HG03025 (cell line): ENCODE results near the gene EFCAB13.

Experiments used
- ATAC-seq: cut with Tn5 transposase; IDR thresholded peaks from one replicate; pipeline ENCODE4 v1.9.1; 2021; ENCODE audit warnings: mild to moderate bottlenecking, moderate library complexity; ENCODE audit not compliant: unreplicated experiment, low FRiP score

Gene EFCAB13

DNA sequence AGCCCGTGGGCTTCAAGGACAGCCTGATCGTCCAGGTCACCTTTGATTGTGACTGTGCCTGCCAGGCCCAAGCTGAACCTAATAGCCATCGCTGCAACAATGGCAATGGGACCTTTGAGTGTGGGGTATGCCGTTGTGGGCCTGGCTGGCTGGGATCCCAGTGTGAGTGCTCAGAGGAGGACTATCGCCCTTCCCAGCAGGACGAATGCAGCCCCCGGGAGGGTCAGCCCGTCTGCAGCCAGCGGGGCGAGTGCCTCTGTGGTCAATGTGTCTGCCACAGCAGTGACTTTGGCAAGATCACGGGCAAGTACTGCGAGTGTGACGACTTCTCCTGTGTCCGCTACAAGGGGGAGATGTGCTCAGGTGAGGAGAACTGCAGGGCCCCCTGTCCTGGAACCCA is 31.5 kb upstream of the EFCAB13 start:
- ATAC-seq: no peak

DNA sequence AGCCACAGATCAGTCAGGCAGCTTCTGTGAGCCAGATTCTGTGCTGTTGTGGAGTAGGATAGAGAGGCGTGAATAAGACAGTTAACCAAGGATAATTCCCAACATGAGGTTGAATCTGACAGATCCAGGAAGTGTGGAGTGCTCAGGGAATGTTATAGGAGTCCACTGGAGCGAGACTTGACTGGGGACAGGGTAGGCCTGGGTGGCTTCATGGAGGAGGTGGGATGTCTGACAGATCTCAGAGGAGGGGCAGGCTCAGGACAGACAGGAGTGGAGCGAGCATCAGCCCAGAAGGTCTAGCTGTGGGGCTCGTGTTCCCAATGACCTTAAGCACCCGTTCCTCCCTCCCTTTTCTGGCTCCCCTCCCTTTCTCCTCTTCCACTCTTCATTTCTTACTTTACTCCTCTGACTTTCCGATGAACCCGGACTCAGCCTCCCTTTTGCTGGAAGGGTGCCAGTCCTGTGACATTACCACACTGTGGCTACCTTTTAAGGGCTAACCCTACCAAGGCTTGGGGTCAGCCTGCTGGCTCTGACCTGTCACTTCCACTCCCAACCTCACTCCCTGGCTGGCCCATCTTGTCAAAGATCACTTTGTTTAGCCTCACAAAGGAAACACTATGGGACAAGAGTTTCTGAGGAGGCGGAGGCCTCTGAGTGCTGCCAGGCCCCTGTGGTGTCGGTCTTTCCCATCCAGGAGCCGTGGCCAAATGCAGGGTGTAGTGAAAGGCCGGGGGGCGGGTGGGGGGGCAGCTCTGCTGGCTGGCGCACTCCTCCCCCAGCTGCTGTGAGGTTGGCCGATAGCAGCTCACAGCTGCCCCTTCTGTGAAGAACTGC is 28.5 kb upstream of the EFCAB13 start:
- no peak for ATAC-seq

DNA sequence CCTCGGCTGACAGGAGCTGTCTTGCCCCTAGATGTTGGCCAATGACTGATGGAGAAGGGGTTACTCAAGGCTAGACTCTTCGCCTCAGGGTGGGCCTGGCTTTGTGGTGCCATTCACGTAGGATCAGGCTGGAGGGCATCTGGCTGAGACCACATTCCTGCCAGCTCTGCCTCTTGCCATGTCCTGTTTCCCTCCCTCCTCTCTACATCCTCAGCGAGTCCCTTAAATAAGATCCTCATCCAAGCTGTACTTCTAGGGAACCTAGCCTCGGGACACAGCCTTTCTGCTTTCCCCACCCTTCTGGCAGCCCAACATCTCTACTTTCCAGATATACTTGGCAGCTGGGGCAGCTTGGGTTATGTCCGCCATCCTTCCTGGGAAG is 27.9 kb upstream of the EFCAB13 start:
- no peak for ATAC-seq

DNA sequence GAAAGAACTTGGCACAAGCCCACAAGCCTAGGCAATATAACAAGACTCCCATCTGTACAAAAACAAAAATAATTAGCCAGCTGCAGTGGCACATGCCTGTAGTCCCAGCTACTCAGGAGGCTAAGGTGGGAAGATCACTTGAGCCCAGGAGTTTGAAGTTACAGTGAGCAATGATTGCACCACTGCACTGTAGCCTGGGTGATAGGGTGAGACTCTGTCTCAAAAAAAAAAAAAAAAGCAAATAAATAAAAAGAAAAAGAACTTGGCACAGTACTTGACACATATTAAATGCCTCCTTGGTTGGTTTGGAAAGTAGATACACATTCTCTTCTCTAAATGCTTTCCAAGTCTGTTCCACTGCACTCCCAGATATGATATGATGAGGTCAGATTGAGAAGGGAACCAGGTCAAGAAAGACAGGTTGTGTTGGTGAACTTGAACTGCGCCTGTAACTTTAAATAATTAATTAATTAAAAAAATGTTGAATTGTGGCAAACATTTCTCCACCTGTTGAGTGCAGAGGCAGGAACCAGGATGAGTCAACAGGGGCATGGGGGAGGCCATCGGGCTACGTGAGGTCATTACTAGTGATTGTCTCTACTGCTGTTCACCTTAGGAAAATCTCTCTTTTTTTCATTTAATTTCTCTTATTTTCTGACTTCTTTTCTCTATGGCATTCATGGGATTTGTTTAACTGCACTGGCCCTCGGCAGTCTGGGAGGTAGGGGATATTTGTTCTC is 25.9 kb upstream of the EFCAB13 start:
- ATAC-seq: no peak

DNA sequence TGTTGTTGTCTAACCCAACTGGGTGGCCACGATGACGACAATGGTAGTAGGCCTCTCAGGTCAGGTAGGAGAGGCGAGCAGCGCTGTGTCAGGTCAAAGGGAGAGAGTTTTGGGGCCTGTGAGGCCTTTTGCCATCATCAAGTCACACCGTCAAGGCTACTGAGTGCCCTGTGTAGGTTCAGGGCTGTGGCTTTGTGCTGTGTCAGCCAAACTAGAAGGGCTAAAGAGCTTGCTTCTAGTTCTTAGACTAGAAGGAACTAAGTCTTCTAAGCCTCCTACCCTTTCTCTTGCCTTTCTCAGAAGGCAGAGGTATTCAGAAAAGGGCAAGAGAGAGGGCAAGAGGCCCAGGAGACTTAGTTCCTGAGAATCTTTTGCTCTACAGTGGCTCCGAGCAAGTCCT is 25.0 kb upstream of the EFCAB13 start:
- no peak for ATAC-seq

DNA sequence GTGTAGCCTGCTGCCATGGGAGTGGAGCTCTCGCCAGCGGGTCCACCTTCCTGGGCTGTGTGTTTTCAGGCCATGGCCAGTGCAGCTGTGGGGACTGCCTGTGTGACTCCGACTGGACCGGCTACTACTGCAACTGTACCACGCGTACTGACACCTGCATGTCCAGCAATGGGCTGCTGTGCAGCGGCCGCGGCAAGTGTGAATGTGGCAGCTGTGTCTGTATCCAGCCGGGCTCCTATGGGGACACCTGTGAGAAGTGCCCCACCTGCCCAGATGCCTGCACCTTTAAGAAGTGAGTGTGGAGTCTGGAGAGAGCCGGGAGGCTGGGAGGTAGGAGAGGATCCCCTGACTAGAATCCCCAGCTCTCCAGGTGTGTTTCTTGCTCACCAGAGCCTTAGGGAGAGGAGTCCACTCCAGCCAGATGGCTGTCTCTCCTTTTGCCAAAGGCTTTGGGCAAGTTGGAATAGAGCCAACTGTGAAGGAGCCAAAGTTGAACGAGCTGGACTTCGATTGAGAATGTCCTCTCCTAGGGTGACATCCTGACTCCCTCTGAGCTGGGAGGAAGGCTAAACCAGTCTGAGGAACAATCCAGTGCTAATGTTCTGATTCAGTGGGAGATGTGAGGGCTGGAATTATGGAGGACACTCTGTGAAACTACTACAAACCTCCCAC is 24.4 kb upstream of the EFCAB13 start:
- no peak for ATAC-seq

DNA sequence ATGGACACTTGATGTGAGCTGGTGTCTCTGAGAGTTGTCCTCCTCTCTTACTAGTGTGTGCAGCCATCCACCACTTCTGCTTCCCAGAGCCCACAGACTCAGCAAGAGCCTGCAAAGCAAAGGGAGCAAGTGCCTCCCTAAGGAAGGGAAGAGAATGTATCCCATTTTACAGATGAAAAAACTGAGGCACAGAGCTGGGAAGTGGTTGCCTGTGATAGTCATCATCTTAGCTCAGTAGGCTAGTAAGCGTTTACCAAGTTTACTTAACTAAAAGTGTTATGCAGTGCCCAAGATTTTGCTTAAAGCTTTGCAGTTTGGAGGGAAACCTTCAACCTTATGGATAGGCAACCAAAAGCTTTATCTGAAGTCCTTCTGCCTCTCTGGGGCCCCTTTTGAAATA is 23.0 kb upstream of the EFCAB13 start:
- no peak for ATAC-seq

DNA sequence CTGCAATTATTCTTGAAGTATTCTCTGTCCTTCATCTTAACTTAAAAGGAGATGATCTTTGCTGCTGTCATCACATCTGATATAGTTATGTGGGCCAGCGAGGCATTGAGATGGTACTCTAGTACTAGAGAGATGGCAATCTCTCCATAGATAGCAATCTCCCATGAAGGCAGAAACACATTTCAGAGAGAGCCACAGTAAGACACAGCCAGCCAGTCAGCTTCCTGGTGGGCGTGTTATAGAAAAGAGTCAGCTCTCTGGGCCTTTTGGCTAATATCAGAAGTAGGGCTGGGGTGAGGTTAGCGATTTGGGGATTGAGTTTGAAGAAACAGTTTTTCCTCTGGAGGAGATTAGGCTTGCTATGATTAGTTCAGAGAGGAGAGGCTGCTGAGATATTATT is 22.6 kb upstream of the EFCAB13 start:
- no peak for ATAC-seq

DNA sequence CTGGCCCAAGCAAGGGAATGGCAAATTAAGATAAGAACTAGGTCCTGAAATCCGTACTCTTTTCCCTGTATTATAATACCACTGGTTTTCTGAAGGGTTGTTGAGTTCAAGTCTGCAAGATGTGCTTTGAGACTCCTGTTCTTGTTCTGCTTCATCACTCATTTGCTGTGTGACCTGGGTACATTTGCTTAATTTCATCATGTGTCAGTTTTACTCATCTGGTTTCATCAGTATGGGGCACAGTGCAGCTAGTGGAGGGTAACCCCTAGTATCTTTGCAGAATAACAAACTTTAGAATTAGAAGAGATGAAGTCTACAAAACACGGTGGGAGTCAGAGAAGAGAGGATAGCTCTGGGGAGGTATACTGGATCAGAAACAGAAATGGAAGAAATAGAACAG is 21.9 kb upstream of the EFCAB13 start:
- ATAC-seq: no peak

DNA sequence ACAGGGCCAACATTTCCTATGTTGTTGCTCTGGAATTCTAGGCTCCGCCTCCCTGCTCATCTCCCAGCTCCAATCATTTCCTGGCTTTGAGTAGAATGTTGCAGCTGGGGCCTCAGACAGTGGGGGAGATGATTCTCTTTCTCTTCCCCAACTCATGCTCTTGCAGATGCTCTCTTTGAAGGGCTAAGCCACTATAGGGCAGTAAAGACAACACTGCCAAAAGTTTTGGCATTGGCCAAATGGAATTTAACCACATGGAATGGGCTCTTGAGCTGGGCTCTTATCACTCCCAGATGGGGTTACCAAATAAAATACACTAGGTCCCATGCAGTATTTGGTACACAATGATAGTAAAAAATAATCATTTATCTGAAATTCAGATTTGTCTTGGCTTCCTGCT is 19.6 kb upstream of the EFCAB13 start:
- no peak for ATAC-seq

DNA sequence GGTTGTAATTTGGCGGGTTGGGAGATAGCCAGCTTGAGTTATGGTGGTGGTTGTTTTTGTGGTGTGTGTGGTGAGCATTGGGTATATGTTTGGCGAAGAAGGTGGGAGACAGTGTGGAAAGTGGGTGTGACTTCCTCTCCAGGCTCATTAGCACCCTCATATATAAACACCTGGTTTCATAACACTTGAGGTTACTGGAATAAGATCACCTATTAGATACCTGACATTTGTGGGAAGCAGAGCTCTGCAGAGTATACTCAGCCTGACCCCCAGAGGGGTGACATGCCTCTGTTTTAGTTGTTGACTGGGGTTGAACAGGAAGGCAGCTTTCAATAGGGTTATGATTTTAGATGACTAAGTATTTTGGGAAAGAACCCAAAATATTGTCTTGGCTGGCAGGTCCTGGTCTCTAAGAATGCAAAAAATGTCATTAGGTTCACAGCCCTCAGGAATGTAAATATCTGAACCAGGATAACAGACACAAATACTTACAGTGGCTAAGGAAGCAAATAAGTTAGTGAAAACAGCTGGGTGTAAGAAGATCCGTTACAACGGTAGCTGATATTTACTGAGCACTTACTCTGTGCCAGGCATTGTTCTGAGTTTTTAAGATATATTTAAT is 18.3 kb upstream of the EFCAB13 start:
- ATAC-seq: no peak

DNA sequence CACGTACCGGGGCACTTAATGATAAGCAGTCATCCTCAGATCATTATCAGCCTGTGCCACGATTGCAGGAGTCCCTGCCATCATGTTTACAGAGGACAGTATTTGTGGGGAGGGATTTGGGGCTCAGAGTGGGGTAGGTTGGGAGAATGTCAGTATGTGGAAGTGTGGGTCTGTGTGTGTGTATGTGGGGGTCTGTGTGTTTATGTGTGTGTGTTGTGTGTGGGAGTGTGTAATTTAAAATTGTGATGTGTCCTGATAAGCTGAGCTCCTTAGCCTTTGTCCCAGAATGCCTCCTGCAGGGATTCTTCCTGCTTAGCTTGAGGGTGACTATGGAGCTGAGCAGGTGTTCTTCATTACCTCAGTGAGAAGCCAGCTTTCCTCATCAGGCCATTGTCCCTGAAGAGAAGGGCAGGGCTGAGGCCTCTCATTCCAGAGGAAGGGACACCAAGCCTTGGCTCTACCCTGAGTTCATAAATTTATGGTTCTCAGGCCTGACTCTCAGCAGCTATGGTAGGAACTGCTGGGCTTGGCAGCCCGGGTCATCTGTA is 13.5 kb upstream of the EFCAB13 start:
- no peak for ATAC-seq

DNA sequence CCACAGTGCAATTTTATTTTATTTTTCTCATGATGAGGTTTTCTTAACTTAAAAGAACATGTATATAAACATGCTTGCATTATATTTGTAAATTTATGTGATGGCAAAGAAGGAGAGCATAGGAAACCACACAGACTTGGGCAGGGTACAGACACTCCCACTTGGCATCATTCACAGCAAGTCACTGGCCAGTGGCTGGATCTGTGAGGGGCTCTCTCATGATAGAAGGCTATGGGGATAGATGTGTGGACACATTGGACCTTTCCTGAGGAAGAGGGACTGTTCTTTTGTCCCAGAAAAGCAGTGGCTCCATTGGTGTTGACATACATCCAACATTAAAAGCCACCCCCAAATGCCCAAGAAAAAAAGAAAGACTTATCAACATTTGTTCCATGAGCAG is 12.3 kb upstream of the EFCAB13 start:
- no peak for ATAC-seq

DNA sequence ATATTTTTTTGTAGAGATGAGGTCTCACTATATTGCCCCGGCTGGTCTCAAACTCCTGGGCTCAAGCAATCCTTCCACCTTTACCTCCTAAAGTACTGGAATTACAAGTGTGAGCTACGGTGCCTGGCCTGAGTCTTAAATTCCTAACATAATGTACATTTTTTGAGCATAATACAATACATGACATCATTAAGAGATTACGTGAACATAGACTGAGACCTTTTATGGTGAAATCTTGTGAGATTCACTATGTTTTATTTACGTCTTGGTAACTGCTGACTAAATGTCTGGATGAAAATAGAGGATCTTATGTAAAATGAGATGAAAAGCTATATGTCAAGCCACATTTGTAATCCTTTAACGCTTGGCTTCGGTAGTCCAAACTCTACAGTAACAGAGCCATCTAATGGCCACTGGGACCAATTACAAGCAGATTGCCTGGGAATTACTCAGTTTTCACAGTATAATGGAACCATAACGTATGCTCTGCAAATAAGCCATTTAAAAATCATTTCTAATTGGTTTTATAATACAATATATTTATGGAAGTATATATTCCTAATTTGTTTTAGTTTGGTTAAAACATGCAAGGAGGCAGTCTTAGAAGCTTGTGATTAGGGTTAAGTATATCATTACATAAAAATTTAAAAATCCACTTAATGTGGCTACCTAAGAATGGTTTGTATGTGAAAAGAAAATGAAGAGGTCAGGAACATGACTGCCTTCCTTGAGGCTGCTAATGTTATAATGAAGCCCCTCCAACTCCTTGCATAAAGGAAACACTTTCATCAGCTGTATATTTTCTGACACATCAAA is 8.1 kb upstream of the EFCAB13 start:
- ATAC-seq: no peak

DNA sequence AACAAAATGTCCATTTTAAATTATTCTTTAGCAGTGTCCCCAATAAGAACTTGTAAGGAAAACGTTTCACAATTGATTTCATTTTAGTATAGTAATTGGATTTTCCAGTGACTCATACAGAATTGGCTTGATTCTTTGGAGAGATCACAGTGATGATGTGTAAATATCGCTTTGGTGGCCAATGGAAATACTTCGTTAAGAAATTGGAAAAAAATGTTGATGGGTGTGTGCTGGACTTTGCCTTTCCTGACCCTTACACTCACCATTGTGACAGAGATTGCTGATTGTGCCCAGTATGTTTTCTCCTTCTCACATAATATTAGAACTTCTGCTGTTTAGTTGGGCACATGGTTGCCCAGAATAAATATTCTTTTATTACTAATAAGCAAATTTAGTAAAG is 7.4 kb upstream of the EFCAB13 start:
- ATAC-seq: no peak

DNA sequence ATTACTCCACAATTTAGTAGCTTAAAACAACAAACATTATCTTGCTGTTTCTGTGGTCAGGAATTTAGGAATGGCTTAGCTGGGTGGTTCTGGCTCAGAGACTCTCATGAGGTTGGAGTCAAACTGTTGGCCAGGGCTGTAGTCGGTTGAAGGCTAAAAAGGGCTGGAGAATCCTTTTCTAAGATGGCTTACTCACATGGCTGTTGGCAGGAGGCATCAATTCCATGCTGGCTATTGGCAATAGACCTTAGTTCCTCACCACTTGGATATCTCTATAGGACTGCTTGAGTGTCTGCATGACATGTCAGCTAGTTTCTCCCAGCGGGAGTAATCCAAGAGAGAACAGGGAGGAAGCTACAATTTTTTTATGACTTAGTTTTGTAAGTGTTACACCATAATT is 6.6 kb upstream of the EFCAB13 start:
- ATAC-seq: no peak

DNA sequence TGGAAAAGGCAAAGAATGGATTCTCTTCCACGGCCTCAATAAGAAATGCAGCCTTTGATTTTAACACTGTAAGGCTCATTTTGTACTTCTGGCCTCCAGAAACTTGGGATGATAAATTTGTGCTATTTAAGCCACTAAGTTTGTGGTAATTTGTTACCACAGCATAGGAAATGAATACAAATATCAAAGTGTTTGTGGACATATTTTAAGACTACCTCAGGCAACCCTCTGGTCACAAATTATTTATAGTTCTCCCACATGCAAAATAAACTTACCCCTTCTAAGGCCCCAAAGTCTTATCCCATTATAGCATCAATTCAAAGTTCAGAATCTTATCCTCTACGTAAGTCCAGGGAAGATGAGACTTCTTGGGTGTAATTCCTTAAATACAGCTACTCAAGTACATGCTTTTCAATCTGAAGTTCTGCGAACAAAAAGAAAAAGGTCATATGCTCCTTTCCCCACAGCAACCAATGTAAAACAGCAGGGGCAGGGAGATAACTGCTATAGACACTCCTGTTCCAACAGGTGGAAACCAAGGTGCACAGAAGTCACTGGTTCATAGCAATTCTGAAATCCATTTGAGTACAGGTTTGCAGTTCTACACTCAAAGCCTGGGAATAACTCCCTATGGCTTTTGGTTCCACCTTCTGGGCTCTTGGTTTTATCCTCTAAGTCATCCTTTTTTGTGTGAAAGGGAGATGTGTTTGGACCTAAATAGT is 5.4 kb upstream of the EFCAB13 start:
- ATAC-seq: no peak

DNA sequence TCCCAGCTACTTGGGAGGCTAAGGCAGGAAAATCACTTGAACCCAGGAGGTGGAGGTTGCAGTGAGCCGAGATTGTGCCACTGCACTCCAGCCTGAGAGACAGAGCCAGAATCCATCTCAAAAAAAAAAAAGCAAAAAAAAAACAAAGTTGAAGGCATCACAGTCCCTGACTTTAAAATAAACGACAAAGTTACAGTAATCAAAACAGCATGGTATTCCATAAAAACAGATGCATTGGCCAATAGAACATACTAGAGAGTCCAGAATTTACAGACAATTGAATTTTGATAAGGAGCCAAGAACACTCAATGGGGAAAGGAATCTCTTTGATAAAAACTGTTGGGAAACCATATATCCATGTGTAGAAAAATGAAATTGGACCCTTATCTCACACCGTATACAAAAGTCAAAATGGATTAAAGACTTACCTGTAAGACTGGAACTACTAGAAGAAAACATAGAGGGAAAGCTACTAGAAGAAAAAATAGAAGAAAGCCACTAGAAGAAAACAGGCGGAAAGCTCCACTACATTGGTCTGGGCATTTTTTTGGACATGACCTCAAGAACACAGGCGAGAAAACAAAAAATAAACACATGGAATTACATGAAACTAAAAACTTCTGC is 2.8 kb upstream of the EFCAB13 start:
- ATAC-seq: no peak
